ENCODE results near the gene CTIF. TPM values are rescaled to one million over a fixed set of nuclear protein-coding genes. Genes with fewer than 3 reads are reported as not detected.

Gene CTIF
- total RNA-seq, 2 experiments from 2014 or later: 3.6 to 4.1 TPM

GRCh38 chr18:48824231-48824970 lies 285.6 kb downstream of the CTIF start:
- Mint-ChIP-seq H3K36me3 (ENCODE audit: low read depth) (no peaks in the 10 kb centered on the region), H3K4me1 (ENCODE audit: low read depth) (peaks cover 10% of the 10 kb centered on the region)
- CTCF ChIA-PET: no interaction called here

GRCh38 chr18:48825101-48825745 lies 286.4 kb downstream of the CTIF start:
- intact Hi-C loops (cut with micrococcal nuclease): no loop called here
- H3K36me3 Mint-ChIP-seq (ENCODE audit: low read depth): no peaks in the 10 kb centered on the region

More at GRCh38 chr18:48824231-48824970, 285.6 kb downstream of the CTIF start:
- Mint-ChIP-seq H3K4me3 (no peak overlapping the region), H3K9me3 (no peaks in the 10 kb centered on the region), H3K27ac (no peak overlapping the region), H3K27me3 (ENCODE audit: low read depth) (no peaks in the 10 kb centered on the region)
- DNase-seq: no peak
- intact Hi-C loops (cut with micrococcal nuclease): no loop called here

GRCh38 chr18:48826271-48826670 lies 287.4 kb downstream of the CTIF start:
- H3K9me3 Mint-ChIP-seq: no peaks in the 10 kb centered on the region
- no peaks in the 10 kb centered on the region for H3K36me3 Mint-ChIP-seq (ENCODE audit: low read depth)
- no peaks in the 10 kb centered on the region for H3K27me3 Mint-ChIP-seq (ENCODE audit: low read depth)
- CTCF ChIA-PET: no interaction called here
- DNase-seq: no peak
- no peak overlapping the region for H3K27ac Mint-ChIP-seq
- H3K4me3 Mint-ChIP-seq: no peak overlapping the region
- peaks cover under 1% of the 10 kb centered on the region for H3K4me1 Mint-ChIP-seq (ENCODE audit: low read depth)
- intact Hi-C loops (cut with micrococcal nuclease): no loop called here

More at GRCh38 chr18:48825101-48825745, 286.4 kb downstream of the CTIF start:
- no peak for DNase-seq
- Mint-ChIP-seq H3K9me3 (no peaks in the 10 kb centered on the region), H3K27ac (no peak overlapping the region), H3K27me3 (ENCODE audit: low read depth) (no peaks in the 10 kb centered on the region), H3K4me3 (no peak overlapping the region), H3K4me1 (ENCODE audit: low read depth) (peaks cover 9% of the 10 kb centered on the region)
- CTCF ChIA-PET: no interaction called here

GRCh38 chr18:48826806-48827205 lies 288.0 kb downstream of the CTIF start:
- DNase-seq: no peak
- no peak overlapping the region for H3K27ac Mint-ChIP-seq
- intact Hi-C loops (cut with micrococcal nuclease): no loop called here
- CTCF ChIA-PET: no interaction called here
- no peak overlapping the region for H3K4me3 Mint-ChIP-seq
- no peaks in the 10 kb centered on the region for H3K36me3 Mint-ChIP-seq (ENCODE audit: low read depth)
- H3K4me1 Mint-ChIP-seq (ENCODE audit: low read depth): peaks cover 2% of the 10 kb centered on the region
- H3K27me3 Mint-ChIP-seq (ENCODE audit: low read depth): no peaks in the 10 kb centered on the region
- no peaks in the 10 kb centered on the region for H3K9me3 Mint-ChIP-seq

GRCh38 chr18:48827291-48828193 lies 288.7 kb downstream of the CTIF start:
- intact Hi-C loops (cut with micrococcal nuclease): no loop called here
- H3K36me3 Mint-ChIP-seq (ENCODE audit: low read depth): no peaks in the 10 kb centered on the region
- peaks cover 7% of the 10 kb centered on the region for H3K4me1 Mint-ChIP-seq (ENCODE audit: low read depth)
- CTCF ChIA-PET: interaction anchor here (1.0 kb wide), 1 partner anchor 49 kb away, joined by 3 read pairs; no protein-coding TSS in a partner anchor
- DNase-seq: no peak
- H3K27me3 Mint-ChIP-seq (ENCODE audit: low read depth): no peaks in the 10 kb centered on the region
- no peak overlapping the region for H3K27ac Mint-ChIP-seq
- H3K9me3 Mint-ChIP-seq: no peaks in the 10 kb centered on the region
- H3K4me3 Mint-ChIP-seq: no peak overlapping the region

- CTCF ChIA-PET: interaction anchor here (0.5 to 1.0 kb wide), 3 partner anchors 49 to 71 kb away, joined by 3 to 6 read pairs (median 3); no protein-coding TSS in a partner anchor
- intact Hi-C loops (cut with micrococcal nuclease): no loop called here
- H3K27ac Mint-ChIP-seq: no peak overlapping the region
- H3K4me3 Mint-ChIP-seq: no peak overlapping the region
- no peak for DNase-seq
- no peaks in the 10 kb centered on the region for H3K27me3 Mint-ChIP-seq (ENCODE audit: low read depth)
- H3K9me3 Mint-ChIP-seq: no peaks in the 10 kb centered on the region
- no peaks in the 10 kb centered on the region for H3K36me3 Mint-ChIP-seq (ENCODE audit: low read depth)
- H3K4me1 Mint-ChIP-seq (ENCODE audit: low read depth): peaks cover 14% of the 10 kb centered on the region
Observed at GRCh38 chr18:48828194-48828545, 289.3 kb downstream of the CTIF start.

GRCh38 chr18:48828691-48829442 lies 290.0 kb downstream of the CTIF start:
- no peak overlapping the region for H3K4me3 Mint-ChIP-seq
- CTCF ChIA-PET: interaction anchor here (0.5 to 1.0 kb wide), 3 partner anchors 50 to 71 kb away, joined by 3 to 6 read pairs (median 3); no protein-coding TSS in a partner anchor
- DNase-seq: no peak
- intact Hi-C loops (cut with micrococcal nuclease): no loop called here
- no peaks in the 10 kb centered on the region for H3K9me3 Mint-ChIP-seq
- H3K27me3 Mint-ChIP-seq (ENCODE audit: low read depth): no peaks in the 10 kb centered on the region
- no peaks in the 10 kb centered on the region for H3K36me3 Mint-ChIP-seq (ENCODE audit: low read depth)
- H3K4me1 Mint-ChIP-seq (ENCODE audit: low read depth): peaks cover 20% of the 10 kb centered on the region
- H3K27ac Mint-ChIP-seq: no peak overlapping the region

GRCh38 chr18:48829443-48830149 lies 290.8 kb downstream of the CTIF start:
- no peaks in the 10 kb centered on the region for H3K36me3 Mint-ChIP-seq (ENCODE audit: low read depth)
- DNase-seq: no peak
- H3K27ac Mint-ChIP-seq: no peak overlapping the region
- intact Hi-C loops (cut with micrococcal nuclease): no loop called here
- CTCF ChIA-PET: no interaction called here
- no peaks in the 10 kb centered on the region for H3K27me3 Mint-ChIP-seq (ENCODE audit: low read depth)
- peaks cover 28% of the 10 kb centered on the region for H3K4me1 Mint-ChIP-seq (ENCODE audit: low read depth)
- H3K9me3 Mint-ChIP-seq: no peaks in the 10 kb centered on the region
- no peak overlapping the region for H3K4me3 Mint-ChIP-seq

GRCh38 chr18:48831113-48831759 lies 292.4 kb downstream of the CTIF start:
- Mint-ChIP-seq H3K4me1 (ENCODE audit: low read depth) (peaks cover 37% of the 10 kb centered on the region), H3K27ac (no peak overlapping the region), H3K9me3 (no peaks in the 10 kb centered on the region), H3K36me3 (ENCODE audit: low read depth) (no peaks in the 10 kb centered on the region), H3K4me3 (no peak overlapping the region), H3K27me3 (ENCODE audit: low read depth) (no peaks in the 10 kb centered on the region)
- DNase-seq: no peak
- CTCF ChIA-PET: interaction anchor here (0.7 kb wide), 1 partner anchor 17 kb away, joined by 3 read pairs; no protein-coding TSS in a partner anchor
- intact Hi-C loops (cut with micrococcal nuclease): no loop called here

GRCh38 chr18:48831802-48832201 lies 293.0 kb downstream of the CTIF start:
- no peaks in the 10 kb centered on the region for H3K36me3 Mint-ChIP-seq (ENCODE audit: low read depth)
- intact Hi-C loops (cut with micrococcal nuclease): no loop called here
- H3K27ac Mint-ChIP-seq: no peak overlapping the region
- DNase-seq: no peak
- H3K4me3 Mint-ChIP-seq: no peak overlapping the region
- CTCF ChIA-PET: interaction anchor here (0.7 kb wide), 1 partner anchor 18 kb away, joined by 3 read pairs; no protein-coding TSS in a partner anchor
- no peaks in the 10 kb centered on the region for H3K9me3 Mint-ChIP-seq
- H3K4me1 Mint-ChIP-seq (ENCODE audit: low read depth): peaks cover 37% of the 10 kb centered on the region
- no peaks in the 10 kb centered on the region for H3K27me3 Mint-ChIP-seq (ENCODE audit: low read depth)
